ENCODE measurements around the gene STPG4.
"Not testable (repeated sequence)": the region's sequence is repeated elsewhere in the genome, so short reads cannot be mapped to it uniquely, and the experiment has no call there.

STPG4 gene

DNA sequence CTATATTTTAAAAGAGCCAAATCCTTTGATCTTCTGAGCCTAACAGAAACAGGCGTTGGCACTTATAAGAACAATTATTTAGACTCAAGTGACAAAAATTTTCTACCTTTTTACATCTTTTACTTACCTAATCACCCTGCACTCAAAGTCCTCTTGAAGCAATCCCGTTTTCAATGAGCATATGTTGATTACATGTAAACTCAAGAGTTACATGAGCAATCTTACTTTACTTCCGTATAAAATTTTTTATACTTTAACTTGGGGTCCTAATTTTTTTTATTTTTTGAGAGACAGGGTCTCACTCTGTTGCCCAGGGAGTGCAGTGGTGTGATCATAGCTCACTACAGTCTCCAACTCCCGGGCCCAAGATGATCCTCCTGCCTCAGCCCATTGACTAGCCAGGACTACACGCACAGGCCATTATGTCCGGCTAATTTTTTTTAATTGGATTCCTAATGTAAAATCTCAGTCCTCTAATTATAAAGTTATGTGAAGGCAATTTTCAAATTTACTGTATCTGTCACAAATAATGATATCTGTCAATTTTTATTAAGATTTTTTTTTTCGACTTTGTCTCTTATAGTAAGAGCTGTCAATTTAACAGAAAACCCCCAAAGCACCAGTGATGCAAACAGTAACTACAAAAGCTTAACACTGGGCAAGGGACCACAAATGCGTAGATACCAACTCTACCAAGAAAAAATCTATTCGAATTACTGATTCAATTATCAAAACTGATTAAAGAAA is 19.1 kb upstream of the STPG4 start:
- DNase-seq (ENCODE audit: extremely low read depth in 1 of 2, low read depth in 1 of 2): no peak

DNA sequence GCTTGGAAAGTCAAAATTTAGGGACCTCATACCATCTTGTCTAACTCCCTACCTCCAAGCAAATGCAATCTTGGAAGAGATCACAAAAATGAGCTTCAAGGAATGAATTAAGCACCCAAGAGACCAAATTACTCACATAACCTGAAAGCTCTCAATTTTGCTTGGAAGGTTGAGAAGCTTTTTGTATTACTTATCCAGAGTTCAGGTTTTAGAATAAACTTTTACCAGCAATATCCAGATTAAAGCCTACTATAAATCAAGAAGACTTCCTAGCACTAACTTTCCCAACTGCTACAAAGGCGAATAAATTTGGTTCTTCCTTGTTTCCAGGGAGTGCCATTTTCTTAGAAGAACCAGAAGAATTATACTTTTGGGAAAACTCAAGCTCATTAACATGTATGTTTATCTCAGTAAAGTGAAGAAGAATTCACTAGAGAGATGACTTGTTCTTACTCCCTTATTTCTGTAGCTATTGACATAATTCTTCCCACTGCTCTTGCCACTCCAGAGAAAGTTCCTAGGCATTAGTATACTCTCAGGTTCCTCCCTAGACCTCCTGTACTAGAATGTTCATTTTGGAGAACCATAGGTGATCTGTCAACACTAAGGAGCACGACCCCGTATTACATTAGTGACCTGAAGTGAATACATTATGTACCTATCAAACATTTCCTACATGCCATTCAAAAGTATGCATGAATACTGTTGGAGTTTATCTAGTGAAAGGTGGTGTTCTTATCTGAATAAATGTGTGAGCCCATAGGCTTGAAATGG is 18.0 kb upstream of the STPG4 start:
- DNase-seq (ENCODE audit: extremely low read depth in 1 of 2, low read depth in 1 of 2): no peak

DNA sequence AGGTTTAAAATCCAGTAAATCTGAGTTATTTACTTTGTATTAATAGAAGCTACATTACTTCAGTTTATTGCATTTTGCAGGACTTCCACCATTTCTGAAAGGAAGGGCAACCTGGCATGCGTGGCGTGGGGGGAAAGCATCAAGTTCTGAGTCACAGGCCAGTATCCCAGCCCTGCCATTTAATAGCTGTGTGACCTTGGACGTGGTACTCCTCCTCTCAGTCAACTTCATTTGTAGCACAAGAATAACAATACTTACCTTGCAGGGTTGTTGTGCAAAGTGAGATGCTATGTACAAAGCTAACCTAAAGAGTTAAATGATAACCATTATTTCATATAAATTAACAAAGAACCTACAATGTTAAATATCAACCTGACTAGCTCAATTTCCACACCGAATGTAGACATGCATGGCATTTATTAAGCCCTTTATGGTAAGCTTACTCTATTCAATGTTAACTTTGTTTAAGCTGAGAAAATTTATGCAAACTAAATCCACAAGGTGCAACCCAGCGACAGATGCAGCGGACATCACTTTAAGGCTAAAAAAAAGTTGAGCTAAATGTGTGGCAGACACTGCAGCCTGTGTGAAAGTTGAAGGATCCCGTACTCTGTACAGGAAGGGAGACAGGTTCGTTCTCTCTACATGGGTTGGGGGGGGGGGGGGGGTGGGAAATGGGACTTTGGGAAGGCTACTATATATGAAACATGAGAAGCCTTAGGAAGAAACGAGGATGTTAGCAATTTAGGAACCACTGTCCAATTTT is 17.2 kb upstream of the STPG4 start:
- no peak for DNase-seq (ENCODE audit: extremely low read depth in 1 of 2, low read depth in 1 of 2)

DNA sequence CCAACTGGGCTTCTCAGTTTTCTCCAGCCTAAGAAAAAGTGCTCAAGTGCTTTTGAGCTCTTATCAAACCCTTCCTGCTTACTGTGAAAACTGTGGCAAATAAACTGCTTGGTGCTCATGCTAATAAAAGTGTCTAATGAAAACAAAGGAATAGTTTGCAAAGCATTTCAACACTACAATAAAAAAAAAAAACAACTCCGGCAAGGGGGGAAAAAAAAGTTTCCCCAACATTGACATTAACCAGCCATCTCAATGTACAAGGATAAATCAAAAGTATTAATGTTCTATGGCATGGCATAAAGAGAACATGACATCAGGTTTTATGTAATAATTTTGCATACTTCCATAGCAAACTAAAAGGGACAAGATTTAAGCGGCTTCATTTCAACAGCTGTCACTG is 14.7 kb upstream of the STPG4 start:
- no peak for DNase-seq (ENCODE audit: extremely low read depth in 1 of 2, low read depth in 1 of 2)

DNA sequence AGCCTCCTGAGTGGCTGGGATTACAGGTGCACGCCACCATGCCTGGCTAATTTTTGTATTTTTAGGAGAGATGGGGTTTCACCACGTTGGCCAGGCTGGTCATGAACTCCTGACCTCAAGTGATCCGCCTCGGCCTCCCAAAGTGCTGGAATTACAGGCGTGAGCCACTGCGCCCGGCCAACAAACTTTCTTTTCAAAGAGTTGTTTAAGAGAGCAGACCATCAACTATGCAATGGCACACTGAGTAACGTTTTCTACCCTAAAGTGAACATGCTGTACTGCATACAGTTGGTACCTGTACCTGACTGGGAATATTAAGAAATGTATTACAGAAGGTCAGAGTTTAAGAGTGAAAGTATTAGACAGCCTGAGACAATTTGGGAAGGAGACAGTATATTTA is 13.8 kb upstream of the STPG4 start:
- not testable (repeated sequence) for DNase-seq (ENCODE audit: extremely low read depth in 1 of 2, low read depth in 1 of 2)

DNA sequence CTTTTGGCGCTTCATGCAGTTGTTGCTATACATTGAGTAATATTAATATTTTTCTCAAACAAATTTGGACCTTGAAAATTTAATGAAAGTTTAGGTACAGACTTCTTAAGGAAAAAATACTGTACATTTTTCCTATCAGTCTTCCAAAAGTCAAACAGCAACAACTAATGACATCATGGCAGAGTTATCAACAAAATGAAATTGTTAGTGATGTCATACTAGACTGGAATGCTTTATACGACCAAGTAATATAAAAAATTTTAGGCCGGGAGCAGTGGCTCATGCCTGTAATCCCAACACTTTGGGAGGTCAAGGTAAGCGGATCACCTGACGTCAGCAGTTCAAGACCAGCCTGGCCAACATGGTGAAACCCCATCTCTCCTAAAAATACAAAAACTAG is 12.0 kb upstream of the STPG4 start:
- no peak for DNase-seq (ENCODE audit: extremely low read depth in 1 of 2, low read depth in 1 of 2)

DNA sequence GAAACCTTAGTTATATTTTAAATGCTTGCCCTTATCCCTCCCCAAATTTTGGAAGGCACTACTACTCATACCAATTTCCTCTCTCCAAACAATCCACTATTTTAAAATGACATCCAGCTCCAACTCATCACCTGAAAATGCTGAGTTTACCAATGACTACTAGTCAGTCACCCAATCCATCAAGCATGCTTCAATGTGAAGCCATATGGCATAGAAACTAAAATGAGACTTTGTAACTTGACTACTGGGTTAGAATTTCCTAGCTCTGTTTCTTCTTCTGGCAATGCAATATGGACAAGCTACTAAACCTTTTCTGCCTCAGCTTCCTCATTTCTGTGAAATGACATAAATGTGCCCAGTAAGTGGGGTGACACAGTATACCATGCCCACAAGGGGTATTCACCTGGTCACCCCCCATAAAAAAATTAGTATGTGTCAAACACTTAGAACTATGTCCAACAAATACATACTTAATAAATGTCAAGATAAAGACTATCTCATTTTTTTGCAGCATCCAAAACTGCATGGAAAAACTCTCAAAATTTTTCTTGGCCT is 10.0 kb upstream of the STPG4 start:
- no peak for DNase-seq (ENCODE audit: extremely low read depth in 1 of 2, low read depth in 1 of 2)

DNA sequence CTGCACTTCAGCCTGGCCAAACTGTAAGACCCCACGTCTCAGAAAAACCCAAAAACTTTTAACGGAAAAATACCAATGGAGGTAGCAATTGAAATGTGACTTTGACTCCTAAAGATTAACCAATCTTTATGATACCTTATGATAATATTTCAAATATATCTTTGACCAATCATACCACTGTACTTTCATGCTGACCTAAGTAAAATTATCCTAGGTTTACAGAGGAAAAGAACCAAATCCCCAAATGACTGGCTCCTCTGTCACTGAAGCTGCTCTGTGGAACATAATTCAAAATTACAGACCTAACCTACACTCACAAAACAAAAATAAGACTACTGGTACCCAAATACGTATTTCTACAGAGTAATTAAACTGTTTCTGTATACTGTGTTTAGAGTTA is 7.7 kb upstream of the STPG4 start:
- no peak for DNase-seq (ENCODE audit: extremely low read depth in 1 of 2, low read depth in 1 of 2)

DNA sequence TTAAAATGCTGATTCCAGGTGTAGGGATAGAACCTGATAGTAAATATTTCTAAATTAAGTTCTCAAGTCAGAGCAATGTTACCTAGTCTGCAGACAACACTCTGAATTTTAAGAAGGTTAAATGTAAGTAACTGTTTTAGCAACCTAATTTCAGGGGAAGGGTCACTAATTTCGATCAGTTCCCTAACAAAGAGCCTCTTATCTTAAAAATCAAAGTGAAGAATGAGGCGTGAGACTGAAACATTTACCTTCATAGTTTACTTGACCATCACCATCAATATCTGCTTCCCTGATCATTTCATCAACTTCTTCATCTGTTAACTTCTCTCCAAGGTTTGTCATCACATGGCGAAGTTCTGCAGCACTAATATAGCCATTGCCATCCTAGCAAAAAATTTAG is 6.4 kb upstream of the STPG4 start:
- no peak for DNase-seq (ENCODE audit: extremely low read depth in 1 of 2, low read depth in 1 of 2)

DNA sequence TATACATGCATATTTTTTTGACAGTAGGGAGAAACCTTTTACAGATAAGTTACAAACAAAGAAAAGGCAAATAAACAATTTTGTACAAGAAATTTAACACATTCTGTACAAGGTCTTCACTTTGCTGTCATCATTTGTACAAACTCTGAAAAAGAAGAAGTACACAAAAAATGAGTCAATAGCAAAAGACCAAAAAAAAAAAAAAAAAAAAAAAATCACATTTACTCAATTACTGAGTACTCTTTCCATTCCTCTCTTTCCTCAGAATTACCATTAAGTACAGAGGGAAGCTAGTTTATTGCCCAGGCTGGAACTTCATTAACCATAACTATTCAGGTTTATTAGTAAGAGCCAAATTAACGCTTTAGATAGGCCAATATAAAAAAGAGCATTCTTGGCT is 5.6 kb upstream of the STPG4 start:
- no peak for DNase-seq (ENCODE audit: extremely low read depth in 1 of 2, low read depth in 1 of 2)

DNA sequence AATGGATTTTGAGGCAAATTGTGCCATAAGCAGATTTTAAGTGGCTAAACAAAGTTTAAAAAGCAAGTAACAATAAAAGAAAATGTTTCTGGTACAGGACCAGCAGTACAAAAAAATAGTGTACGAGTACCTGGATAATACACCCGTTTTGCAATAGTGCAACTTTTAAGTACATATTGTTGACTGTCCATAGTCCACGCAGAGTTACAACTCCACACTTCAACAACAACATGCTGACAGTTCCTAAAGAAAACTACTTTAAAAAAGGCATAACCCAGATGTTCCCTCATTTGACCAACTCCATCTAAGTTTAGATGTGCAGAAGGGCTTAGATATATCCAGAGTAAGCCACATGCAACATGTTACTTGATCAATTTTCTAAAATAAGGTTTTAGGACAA is 5.1 kb upstream of the STPG4 start:
- DNase-seq (ENCODE audit: extremely low read depth in 1 of 2, low read depth in 1 of 2): no peak

DNA sequence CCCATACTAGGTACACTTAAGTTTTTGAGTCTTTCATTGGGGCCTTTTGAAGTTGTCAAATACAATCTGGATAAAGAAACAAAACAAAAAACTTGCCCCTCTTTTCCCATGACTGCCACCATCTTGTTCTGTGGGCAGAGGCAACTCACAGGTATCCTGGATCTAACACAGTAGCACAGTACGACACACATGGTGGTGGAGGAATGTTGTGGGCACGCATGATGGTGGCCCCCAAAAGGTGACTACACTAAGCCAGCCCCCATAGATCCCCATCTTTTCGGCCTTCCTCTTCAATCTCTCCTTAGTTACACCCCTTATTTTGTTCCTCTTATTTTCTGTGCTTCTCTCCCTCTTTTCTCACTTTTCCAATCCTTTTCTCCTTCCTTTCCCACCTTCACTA is 4.5 kb upstream of the STPG4 start:
- DNase-seq (ENCODE audit: extremely low read depth in 1 of 2, low read depth in 1 of 2): no peak

DNA sequence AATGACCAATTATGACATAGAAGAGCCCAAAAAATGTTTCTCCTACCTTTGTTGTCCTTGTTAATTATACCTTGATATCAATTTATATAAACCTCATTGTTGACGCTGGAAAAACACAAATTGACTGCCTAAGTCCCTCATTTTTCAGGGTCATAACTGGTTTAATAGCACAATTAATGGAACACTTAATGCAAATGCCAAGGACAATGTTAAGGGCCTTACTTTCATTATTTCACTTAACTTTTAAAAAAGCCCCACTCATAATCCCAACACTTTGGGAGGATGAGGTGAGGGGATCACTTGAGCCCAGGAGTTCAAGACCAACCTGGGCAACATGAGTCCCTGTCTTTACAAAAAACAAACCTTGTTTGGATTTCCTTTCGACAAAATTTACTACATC is 3.5 kb upstream of the STPG4 start:
- no peak for DNase-seq (ENCODE audit: extremely low read depth in 1 of 2, low read depth in 1 of 2)

DNA sequence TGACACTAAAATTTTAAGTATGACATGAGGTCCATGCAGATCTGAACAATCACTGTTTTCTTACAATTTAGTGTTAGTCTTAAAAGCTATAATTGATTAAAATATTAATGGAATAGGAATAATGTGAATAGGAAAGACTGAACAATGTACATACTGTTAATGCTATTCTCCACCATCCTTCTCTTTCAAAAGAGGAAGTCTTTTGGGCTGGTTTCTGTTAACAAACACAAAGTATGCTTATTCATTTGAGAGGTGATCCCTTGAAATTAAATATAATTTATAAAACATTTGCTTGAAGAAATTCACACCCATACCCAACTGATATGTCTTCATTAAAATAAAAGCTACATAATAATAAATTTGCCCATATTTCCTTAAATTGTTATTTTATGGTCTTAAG is 2.3 kb downstream of the STPG4 start:
- DNase-seq (ENCODE audit: extremely low read depth in 1 of 2, low read depth in 1 of 2): no peak

DNA sequence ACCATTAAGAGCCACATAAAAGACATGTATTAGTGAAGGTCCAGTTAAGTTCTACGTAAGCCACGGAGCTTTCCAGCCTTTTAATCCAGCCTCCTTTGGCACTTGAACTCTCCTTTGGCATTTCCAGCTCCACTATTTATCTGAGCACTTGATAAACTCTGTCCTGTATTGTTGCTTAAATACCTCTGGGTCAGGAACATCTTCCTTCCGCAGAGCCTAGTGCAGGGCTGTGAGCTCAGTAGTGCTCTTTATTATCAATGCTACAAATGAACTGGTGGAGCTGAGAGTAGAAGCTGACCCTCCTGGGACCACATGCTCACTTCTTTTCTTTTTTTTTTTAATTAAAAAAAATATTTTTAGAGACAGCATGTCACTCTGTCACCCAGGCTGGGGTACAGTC is 4.9 kb downstream of the STPG4 start:
- no peak for DNase-seq (ENCODE audit: extremely low read depth in 1 of 2, low read depth in 1 of 2)

DNA sequence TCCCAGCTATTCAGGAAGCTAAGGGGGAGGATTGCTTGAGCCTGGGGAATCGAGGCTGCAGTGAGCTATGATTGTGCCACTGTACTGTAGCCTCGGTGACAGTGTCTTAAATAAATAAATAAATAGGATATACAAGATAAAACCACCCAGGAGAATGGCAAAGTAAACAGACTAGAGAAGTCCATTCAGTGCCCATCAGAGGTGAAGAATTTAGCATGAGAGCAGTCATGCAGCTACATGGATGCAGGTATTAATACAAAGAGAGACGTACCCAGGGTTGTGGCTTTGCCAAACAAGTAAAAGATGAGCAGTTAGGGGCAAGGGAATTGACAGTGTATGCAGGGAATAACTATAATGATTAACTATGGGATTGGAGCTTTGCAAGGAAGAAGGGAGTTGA is 8.1 kb downstream of the STPG4 start:
- DNase-seq (ENCODE audit: extremely low read depth in 1 of 2, low read depth in 1 of 2): no peak

DNA sequence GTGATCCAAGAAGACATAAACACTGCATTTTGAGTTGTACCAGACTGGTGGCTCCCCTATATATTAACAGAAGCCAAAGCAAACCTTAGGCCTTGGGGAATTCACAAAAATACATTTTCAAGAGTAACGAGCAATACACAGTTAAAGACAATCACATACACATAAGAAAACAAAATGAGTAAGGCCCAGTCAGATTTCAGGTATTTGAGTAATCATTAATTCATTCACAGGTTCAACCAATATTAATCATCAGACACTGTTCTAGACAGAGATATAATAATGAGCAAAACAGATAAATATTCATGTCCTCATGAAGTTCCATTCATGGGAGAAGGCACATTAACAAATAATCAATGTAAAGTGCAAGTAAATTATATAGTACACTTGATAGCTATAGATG is 9.6 kb downstream of the STPG4 start:
- no peak for DNase-seq (ENCODE audit: extremely low read depth in 1 of 2, low read depth in 1 of 2)

DNA sequence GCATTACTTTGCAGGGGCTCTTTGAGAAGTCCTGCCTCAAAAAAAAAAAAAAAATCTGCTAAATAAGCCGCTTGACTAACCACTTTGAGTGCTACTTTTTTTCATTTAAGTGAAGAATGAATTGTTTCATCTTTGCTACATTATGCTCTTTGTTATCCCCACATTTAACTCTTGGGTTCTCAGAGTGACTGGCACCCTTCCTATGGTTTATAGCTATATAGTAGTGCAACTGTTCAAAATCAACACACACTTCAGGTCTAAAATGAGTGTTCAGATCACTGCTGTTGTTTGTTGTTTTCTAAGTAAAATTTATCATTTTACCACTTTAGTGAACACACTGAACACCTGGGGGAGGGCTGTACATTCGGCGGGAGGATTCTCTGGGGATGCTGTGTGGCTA is 13.6 kb downstream of the STPG4 start:
- DNase-seq (ENCODE audit: extremely low read depth in 1 of 2, low read depth in 1 of 2): no peak

DNA sequence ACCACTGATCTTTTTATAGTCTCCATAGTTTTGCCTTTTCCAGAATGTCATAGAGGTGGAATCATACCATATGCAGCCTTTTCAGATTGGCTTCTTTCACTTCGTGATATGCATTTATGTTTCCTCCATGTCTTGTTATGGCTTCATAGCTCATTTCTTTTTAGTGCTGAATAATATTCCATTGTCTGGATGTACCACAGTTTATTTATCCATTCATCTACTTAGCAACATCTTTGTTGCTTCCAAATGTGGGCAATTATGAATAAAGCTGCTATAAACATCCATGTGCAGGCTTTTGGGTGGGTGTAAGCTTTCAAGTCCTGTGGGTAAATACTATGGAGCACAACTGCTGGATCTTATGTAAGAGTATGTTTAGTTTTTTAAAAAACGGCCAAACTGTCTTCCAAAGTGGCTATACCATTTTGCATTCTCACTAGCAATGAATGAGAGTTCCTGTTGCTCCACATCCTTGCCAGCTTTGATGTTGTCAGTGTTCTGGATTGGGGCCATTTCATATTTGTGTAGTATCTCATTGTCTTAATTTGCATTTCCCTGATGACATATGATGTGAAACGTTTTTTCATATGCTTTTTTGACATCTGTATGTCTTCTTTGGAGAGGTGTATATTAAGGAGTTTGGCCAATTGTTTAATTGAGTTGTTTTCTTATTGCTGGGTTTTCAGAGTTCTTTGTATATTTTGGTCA is 20.6 kb downstream of the STPG4 start:
- no peak for DNase-seq (ENCODE audit: extremely low read depth in 1 of 2, low read depth in 1 of 2)

DNA sequence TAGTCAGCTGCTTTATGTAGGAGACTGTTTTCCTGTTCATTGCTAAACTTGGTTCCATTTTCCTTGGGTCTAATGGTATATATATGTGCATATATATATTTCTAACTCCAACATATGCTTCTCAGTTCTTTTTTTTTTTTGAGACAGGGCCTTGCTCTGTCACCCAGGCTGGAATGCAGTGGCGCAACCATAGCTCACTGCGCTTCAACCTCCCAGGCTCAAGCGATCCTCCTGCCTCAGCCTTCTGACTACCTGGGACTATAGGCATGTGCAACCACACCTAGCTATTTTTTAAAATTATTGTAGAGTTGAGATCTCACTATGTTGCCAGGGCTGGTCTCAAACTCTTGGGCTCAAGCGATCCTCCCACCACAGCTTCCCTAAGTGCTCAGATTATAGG is 22.1 kb downstream of the STPG4 start:
- DNase-seq (ENCODE audit: extremely low read depth in 1 of 2, low read depth in 1 of 2): no peak

DNA sequence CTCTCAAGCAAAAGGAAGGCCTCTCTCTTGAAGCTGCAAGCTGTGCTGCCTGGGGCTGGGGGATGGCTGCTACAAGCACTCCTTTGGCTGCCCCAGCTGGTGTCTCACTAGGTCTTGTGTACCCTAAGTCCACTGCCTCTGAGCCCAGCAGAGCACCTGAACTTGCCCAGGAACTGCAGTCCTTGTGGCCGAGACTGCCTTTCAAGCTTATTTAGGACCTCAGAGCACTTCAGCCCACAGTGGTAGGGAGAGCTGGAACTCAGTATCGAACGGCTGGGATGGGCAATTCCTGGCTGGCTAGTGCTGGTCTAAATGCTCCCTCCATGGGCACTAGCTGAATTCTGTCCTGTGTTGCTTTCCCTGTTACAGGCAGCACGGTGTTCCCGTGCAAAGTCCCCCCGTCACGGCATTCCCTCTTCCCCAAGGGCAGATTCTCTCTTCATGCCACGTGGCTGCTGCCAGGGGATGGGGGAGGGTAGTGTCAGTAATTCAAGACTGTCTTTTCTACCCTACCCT is 25.9 kb downstream of the STPG4 start:
- no peak for DNase-seq (ENCODE audit: extremely low read depth in 1 of 2, low read depth in 1 of 2)

All from activated CD8-positive, alpha-beta memory T cell treated with anti-CD3 and anti-CD28 coated beads for 1 hour (primary cell).